IPS-NIHi11 (cell line): ENCODE data around the gene DUSP9.
"Not testable (repeated sequence)": the region's sequence is repeated elsewhere in the genome, so short reads cannot be mapped to it uniquely, and the experiment has no call there.

Source experiments
- DNase-seq: peaks from one replicate; pipeline ENCODE4 v3.0.0; 2012; ENCODE audit warnings: mixed read lengths, low spot score

DUSP9 gene, protein sequence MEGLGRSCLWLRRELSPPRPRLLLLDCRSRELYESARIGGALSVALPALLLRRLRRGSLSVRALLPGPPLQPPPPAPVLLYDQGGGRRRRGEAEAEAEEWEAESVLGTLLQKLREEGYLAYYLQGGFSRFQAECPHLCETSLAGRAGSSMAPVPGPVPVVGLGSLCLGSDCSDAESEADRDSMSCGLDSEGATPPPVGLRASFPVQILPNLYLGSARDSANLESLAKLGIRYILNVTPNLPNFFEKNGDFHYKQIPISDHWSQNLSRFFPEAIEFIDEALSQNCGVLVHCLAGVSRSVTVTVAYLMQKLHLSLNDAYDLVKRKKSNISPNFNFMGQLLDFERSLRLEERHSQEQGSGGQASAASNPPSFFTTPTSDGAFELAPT

DNA sequence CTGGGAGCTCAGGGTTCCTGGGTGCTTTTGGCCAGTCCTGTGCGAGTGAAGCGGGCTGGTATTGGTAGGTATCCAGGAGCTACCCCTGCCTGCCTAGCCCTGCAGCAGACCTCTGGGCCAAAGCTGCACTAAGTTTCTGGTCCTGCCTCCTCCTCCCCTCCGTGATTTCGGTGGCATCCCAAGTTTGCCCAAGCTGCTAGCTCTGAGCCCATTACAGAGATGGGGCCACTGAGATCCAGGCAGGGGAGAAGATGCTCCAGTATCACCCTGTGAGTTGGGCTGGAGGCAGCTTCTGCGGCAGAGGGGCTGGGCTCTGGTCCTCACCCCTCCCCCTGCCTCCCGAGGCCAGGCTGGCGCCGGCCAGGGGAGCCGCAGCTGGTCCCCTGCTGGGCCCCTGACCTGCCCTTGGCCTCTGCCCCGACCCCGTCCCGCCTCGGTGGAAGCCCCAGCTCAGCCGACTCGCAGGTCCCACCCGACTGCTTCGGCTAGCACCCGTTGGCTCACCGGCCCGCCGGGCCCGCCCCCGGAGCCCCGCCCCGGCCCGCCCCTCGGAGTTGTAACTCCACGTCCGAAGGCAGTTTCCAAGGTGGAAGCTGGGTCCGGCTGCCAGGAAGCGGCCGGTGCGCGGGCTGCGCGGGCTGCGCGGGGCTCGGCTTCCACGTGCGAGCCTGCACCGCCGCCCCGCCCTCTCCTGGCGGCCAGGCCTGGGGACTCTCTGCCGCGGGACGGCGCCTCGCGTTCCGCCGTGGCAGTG, at the start of gene DUSP9:
Gene DUSP9, plus strand, starts transcription at position 584 of the 754 bp plus-strand sequence. CDS start 751 bp downstream, outside the sequence.
- DNase-seq = peak; percentile 78

GRCh38 chrX:153598541-153599191, 48.3 kb upstream of the DUSP9 start, which contains the start of gene CCNQ:
Gene CCNQ (minus strand): TSS chrX:153599139. CDS start chrX:153599073, 66 bp downstream.
- DNase-seq = peak; percentile 39

- DNase-seq = peak; percentile 91
Measured at GRCh38 chrX:153599192-153600031, 47.6 kb upstream of the DUSP9 start.

- no peak for DNase-seq
Measured at GRCh38 chrX:153600032-153600373, 47.0 kb upstream of the DUSP9 start.

DNA sequence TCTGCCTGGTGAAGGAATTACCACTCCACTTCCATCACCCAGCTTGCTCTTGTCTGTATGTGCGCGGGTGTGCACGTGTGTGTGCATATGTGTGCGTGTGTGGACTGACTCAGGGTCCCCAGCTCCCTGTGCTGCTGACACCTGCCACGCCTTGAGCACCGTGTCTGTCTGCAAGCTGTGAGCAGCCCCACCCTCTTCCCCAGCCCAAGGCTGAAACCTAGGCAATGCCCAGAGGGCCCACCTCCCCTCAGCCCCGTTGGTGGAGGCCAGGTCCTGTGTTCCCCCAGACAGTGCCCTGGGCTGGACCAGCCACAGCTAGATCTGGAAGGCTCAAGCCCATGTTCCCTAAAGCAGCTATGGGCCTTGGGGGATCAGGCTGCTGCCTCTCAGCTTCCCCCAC, 46.1 kb upstream of the DUSP9 start:
- DNase-seq = no peak

DNA sequence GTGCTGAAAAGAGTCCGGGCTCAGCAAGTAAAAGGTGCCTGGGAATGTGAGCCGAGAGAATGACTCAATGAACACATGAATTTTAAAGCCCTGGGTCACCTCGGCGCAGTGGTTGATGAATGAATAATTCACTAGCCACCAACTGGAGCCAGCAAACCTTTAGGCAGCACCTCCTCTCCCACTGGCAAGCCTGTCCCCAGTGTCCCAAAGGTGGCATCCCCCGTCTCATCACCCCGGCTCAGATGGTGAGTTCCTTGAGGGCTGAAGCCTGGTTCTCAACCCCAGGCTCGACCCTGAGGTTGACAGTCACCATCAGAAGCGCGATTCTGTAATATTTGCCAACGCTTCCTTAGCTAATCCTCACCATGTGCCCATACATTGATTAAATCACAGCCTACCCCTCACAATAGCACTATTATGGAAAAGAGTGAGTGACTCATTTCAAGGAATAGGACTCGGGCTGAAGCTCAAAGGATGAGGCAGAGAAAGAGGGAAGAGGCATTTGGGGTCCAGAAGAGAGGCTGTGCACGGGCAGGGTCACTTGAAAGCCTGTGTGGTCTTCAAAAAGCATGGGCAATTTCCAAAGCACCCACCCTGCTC, 45.4 kb upstream of the DUSP9 start:
- DNase-seq = no peak

DNA sequence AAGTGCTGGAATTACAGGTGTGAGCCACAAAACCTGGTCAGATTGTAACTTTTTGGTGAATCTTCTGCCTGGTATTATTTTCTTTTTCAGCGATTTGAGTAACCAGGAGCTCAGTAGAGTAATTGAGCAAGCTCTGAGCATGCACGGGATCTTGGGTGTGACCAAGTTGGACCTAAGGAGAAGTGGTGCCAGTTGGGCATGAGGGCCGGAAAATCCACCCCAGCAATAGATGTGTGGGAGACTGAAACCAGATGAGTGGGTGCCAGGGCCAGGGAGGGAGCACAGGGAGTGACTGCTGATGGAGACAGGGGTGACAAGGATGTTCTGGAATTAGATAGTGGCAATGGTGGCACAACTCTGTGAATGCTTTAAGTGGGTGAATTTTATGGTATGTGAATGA, 44.4 kb upstream of the DUSP9 start:
- DNase-seq = no peak

- no peak for DNase-seq
Measured at GRCh38 chrX:153603131-153603656, 43.8 kb upstream of the DUSP9 start.

GRCh38 chrX:153604666-153605380, 42.2 kb upstream of the DUSP9 start:
- not testable (repeated sequence) for DNase-seq

- DNase-seq = no peak
Measured at GRCh38 chrX:153606503-153606902, 40.5 kb upstream of the DUSP9 start.

- DNase-seq = no peak
Measured at GRCh38 chrX:153608376-153608775, 38.6 kb upstream of the DUSP9 start.

DNA sequence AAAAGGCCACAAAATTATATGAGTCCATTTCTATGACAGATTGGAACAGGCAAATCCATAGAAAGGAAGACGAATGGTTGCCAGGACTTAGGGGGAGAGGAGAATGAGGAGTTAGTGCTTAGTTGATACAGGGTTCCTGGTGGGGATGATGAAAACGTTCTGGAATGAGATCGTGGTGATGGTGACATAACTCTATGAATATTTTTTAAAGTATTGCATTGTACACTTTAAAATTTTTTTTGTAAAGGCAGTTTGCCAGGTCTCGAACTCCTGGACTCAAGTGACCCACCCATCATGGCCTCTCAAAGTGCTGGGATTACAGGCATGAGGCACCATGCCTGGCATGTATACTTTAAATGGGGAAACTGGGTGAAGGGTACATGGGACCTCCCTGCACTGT, 38.2 kb upstream of the DUSP9 start:
- DNase-seq = no peak

- peak; percentile 77 for DNase-seq
Measured at GRCh38 chrX:153609917-153610835, 36.8 kb upstream of the DUSP9 start.

GRCh38 chrX:153610836-153611213, 36.2 kb upstream of the DUSP9 start:
- no peak for DNase-seq

DNA sequence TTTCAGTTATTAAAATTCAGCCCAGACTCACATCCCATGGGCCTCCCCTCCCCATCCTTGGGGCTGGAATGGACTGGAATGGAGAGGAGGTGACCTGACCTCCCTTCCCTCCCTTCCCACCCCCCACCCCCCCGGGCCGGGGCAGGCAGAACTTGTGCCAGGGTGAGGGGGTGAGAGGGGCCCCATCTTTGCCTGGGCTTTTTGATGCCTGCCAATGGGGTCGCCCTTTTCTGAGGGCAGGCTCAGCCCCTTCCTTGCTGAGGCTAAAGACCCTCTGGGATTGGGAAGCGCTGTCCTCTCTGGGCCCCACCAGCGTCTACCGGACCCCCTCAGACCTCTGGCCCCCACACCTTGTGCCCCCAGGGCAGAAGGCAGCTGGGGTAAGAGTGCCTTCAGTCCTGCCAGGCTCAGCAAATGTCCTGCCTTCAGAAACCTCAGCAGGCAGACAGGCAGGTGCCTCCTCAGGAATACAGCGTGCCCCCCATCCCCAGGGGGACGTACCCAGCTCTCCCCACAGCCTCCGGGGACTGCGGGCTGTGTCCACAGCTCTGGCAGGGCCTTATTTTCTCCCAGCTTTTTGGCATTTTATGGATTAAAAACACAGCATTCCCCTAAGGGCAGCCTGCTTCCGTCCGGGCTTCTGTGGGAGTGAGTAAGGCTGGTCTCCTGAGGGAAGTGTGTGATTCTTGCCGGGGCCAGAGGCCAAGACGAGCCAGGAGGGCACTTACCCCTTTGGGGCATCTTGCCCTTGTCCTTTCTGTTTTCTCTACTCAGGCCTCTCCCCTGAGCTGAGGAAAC, 35.5 kb upstream of the DUSP9 start:
- DNase-seq = no peak

DNA sequence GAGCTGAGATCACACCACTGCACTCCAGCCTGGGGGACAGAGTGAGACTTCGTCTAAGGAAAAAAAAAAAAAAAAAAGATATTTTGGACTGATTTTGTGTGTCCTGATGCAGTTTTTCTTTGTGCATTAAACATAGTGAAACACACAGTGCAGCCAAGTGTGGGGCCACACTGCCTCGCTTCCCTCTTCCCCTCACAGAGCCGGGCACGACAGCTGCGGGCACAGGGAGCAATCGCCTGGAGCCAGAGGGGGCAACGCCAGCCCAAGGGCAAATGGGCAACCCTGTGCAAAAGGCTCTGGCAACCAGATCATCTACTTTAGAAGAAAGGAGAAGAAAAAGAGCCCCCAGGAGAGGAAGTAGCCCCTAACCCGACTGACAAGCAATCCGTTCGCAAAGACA, 34.6 kb upstream of the DUSP9 start:
- no peak for DNase-seq

- DNase-seq = no peak
Measured at GRCh38 chrX:153614818-153615217, 32.2 kb upstream of the DUSP9 start.

- no peak for DNase-seq
Measured at GRCh38 chrX:153620576-153620975, 26.4 kb upstream of the DUSP9 start.
